Measurements from ENCODE around the gene KRTAP1-4. TPM values are rescaled to one million over a fixed set of nuclear protein-coding genes. Genes with fewer than 3 reads are reported as not detected.

KRTAP1-4 gene
- total and polyA plus RNA-seq, 2 of the 8 experiments (the other 6 are each of a cell fraction or from before 2014, with no cell fraction given) = not detected

- no peak for TF ChIP-seq RAD21 (IDR thresholded peaks at IDR 0.05 in 1 of 2, conservative IDR thresholded peaks at IDR 0.05 in 1 of 2; ENCODE audit: low read depth in 2 of 2, low read length in 2 of 2)
- TF ChIP-seq ATF3 (IDR thresholded peaks at IDR 0.05; ENCODE audit: insufficient read depth, low read depth, low read length) = no peak
- TF ChIP-seq FOSL1 (IDR thresholded peaks at IDR 0.05; ENCODE audit: insufficient read depth, low read depth, low read length) = no peak
These were observed 16.8 kb downstream of the KRTAP1-4 start (continued) for GRCh38 chr17:41013181-41013580.

Data from H1 (cell line).